Uterus (tissue), 4 donors: ENCODE results near the gene RIPOR1. TPM values are rescaled to one million over a fixed set of nuclear protein-coding genes. Genes with fewer than 3 reads are reported as not detected.

Source experiments
- DNase-seq, 2 donors: peaks; one replicate each; pipeline ENCODE4 v3.0.0-alpha.2; 2019 to 2020
- H3K27ac ChIP-seq, 2 donors: fragments of 200-600 bp; sonication (generic); 1 replicate in 1 of 2; 2 replicates in 1 of 2; pipeline ENCODE4 v1.5.1; 2016 to 2018
- H3K27me3 ChIP-seq, 2 donors: fragments of 200-600 bp; sonication (generic); one replicate each; pipeline ENCODE4 v1.5.1; 2018 to 2019; ENCODE audit warnings: control low read depth in 1 of 2
- H3K36me3 ChIP-seq, 2 donors: fragments of 200-600 bp; sonication (generic); one replicate each; pipeline ENCODE4 v1.5.1; 2019; ENCODE audit warnings: control low read depth in 1 of 2
- H3K4me1 ChIP-seq, 2 donors: fragments of 200-600 bp; sonication (generic); one replicate each; pipeline ENCODE4 v1.5.1; 2018 to 2019; ENCODE audit warnings: control low read depth in 1 of 2
- H3K4me3 ChIP-seq, 2 donors: fragments of 200-600 bp; sonication (generic); 1 replicate in 1 of 2; 2 replicates in 1 of 2; pipeline ENCODE4 v1.5.1; 2018 to 2019; ENCODE audit warnings: mild to moderate bottlenecking in 1 of 2
- H3K9me3 ChIP-seq, 2 donors: fragments of 200-600 bp; sonication (generic); one replicate each; pipeline ENCODE4 v1.5.1; 2019; ENCODE audit warnings: control low read depth in 1 of 2
- CTCF ChIP-seq, 4 experiments: fragments of 200-600 bp in 2 of 4; fragments of 450-650 bp in 2 of 4; sonication (generic) in 2 of 4; IDR thresholded peaks; one replicate each; pipeline ENCODE4 v1.5.1; 2016 to 2019; ENCODE audit warnings: antibody characterized with exemption in 4 of 4, mild to moderate bottlenecking in 2 of 4, moderate library complexity in 1 of 4
- POLR2A ChIP-seq, 2 donors: fragments of 450-650 bp; IDR thresholded peaks; one replicate each; pipeline ENCODE4 v1.6.1; 2016; ENCODE audit warnings: antibody characterized with exemption in 2 of 2, mild to moderate bottlenecking in 1 of 2, moderate library complexity in 1 of 2
- intact Hi-C: fragments of 100-400 bp; cut with DNase I; formaldehyde crosslinking; loops from one replicate; pipeline ENCODE4 v1.15.1; 2023; ENCODE audit warnings: low total_unique reads
- total RNA-seq, 4 donors: library from RNA; depleted of rRNA in 3 of 4; stranded (reverse); fragments of >200 nt in 3 of 4; gene quantifications; one replicate each; pipeline versions ENCODE4 v1.1.0 to v1.2.4, GENCODE V29; 2014 to 2023
- donor health status: DM: yes; HTN: yes; CAD: no.

Gene RIPOR1
- total RNA-seq, 4 donors from 2014 or later = 48.2 to 137 (median 57.4) TPM

GRCh38 chr16:67525176-67525860 is 3.3 kb upstream of the RIPOR1 start:
- no peak overlapping the region for H3K27ac ChIP-seq
- intact Hi-C loops = no loop called here
- H3K36me3 ChIP-seq = no peaks in the 10 kb centered on the region
- no peaks in the 10 kb centered on the region for H3K9me3 ChIP-seq
- DNase-seq = peak in 1 of 2 donors; percentile 12
- no peaks in the 10 kb centered on the region for H3K4me1 ChIP-seq
- TF ChIP-seq POLR2A (IDR thresholded peaks at IDR 0.05) (no peak), CTCF (IDR thresholded peaks at IDR 0.05) (no peak)
- no peaks in the 10 kb centered on the region for H3K27me3 ChIP-seq
- no peak overlapping the region for H3K4me3 ChIP-seq

- DNase-seq = no peak
- Histone ChIP-seq H3K9me3 (no peaks in the 10 kb centered on the region), H3K27ac (no peak overlapping the region), H3K36me3 (no peaks in the 10 kb centered on the region), H3K4me3 (no peak overlapping the region), H3K27me3 (no peaks in the 10 kb centered on the region), H3K4me1 (peaks cover 0 to 9% of the 10 kb centered on the region in 2 donors)
- intact Hi-C loops = no loop called here
- no peak for TF ChIP-seq POLR2A (IDR thresholded peaks at IDR 0.05)
- no peak for TF ChIP-seq CTCF (IDR thresholded peaks at IDR 0.05)
These were observed 2.4 kb upstream of the RIPOR1 start for GRCh38 chr16:67526149-67526791.

GRCh38 chr16:67528870-67529581 is 397 bp downstream of the RIPOR1 start:
- DNase-seq = peak; percentile 39 to 50
- intact Hi-C loops = no loop called here
- H3K27ac ChIP-seq = peak overlapping the region; percentile 94 to 95

GRCh38 chr16:67529582-67530012 is 968 bp downstream of the RIPOR1 start:
- peak in 1 of 2 donors; percentile 34 for DNase-seq
- Histone ChIP-seq H3K27ac (peak overlapping the region; percentile 94 to 95), H3K4me3 (peak overlapping the region; percentile 85 to 93), H3K9me3 (no peaks in the 10 kb centered on the region), H3K4me1 (peaks cover 0 to 10% of the 10 kb centered on the region in 2 donors), H3K36me3 (no peaks in the 10 kb centered on the region), H3K27me3 (no peaks in the 10 kb centered on the region)
- TF ChIP-seq CTCF (IDR thresholded peaks at IDR 0.05) = no peak
- TF ChIP-seq POLR2A (IDR thresholded peaks at IDR 0.05) = no peak
- intact Hi-C loops = no loop called here

More at GRCh38 chr16:67528870-67529581, 397 bp downstream of the RIPOR1 start:
- Histone ChIP-seq H3K4me1 (peaks cover 0 to 10% of the 10 kb centered on the region in 2 donors), H3K27me3 (no peaks in the 10 kb centered on the region), H3K9me3 (no peaks in the 10 kb centered on the region), H3K4me3 (peak overlapping the region; percentile 85 to 93), H3K36me3 (no peaks in the 10 kb centered on the region)
- TF ChIP-seq POLR2A (IDR thresholded peaks at IDR 0.05) (peak in 1 of 2 donors; percentile 66), CTCF (IDR thresholded peaks at IDR 0.05) (no peak)
